GM12873 (cell line): ENCODE results near the gene MNAT1.

Source experiments
- TF ChIP-seq, protein P1 (sequence below): IDR thresholded peaks from 2 replicates; pipeline ENCODE4 v1.5.1; 2012; ENCODE audit warnings: low read depth, mild to moderate bottlenecking, moderate library complexity, low read length, control low read depth; ENCODE audit not compliant: insufficient read depth; ENCODE audit errors: missing control alignments

MNAT1 gene

GRCh38 chr14:60768602-60769001, 34.0 kb downstream of the MNAT1 start:
- TF ChIP-seq, protein P1, sequence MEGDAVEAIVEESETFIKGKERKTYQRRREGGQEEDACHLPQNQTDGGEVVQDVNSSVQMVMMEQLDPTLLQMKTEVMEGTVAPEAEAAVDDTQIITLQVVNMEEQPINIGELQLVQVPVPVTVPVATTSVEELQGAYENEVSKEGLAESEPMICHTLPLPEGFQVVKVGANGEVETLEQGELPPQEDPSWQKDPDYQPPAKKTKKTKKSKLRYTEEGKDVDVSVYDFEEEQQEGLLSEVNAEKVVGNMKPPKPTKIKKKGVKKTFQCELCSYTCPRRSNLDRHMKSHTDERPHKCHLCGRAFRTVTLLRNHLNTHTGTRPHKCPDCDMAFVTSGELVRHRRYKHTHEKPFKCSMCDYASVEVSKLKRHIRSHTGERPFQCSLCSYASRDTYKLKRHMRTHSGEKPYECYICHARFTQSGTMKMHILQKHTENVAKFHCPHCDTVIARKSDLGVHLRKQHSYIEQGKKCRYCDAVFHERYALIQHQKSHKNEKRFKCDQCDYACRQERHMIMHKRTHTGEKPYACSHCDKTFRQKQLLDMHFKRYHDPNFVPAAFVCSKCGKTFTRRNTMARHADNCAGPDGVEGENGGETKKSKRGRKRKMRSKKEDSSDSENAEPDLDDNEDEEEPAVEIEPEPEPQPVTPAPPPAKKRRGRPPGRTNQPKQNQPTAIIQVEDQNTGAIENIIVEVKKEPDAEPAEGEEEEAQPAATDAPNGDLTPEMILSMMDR, result no peak

DNA sequence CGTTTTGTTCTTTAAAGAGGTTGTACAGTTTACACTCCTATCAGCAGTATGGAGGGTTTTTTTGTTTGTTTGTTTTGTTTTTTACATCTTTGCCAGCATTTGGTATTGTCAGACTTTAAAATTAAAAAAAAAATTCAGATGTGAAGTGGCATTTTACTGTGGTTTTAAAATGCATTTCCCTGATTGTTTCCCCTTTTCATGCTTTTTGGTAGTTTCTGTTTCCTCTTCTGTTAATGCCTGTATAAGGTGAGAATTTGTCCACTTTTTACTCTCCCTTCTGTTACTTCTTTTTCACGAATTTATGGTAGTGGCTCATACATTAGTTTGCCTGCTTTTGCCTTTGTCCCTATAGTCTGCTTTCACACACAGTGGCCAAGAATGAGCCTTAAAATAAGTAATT, 36.6 kb downstream of the MNAT1 start:
- TF ChIP-seq, protein P1, result no peak

DNA sequence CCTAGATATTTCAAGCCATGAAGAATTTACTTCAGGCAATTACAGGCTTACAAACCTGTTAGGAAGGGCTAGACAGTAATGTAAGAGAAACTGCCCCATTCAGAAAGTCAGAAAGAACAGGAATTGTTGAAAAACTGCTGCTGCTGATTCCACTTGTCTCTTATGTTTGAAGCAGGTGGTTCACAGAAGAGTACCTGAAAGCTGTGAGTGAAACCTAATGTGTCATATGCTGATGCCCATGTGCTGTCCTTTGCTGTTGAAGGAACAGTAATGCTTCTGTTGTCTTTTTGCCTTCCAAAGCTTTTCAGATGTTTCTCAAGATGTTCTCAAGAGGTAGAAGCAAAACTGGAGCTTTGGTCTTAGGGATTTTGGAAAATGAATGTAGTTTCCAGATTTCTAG, 39.0 kb downstream of the MNAT1 start:
- TF ChIP-seq, protein P1, result no peak

DNA sequence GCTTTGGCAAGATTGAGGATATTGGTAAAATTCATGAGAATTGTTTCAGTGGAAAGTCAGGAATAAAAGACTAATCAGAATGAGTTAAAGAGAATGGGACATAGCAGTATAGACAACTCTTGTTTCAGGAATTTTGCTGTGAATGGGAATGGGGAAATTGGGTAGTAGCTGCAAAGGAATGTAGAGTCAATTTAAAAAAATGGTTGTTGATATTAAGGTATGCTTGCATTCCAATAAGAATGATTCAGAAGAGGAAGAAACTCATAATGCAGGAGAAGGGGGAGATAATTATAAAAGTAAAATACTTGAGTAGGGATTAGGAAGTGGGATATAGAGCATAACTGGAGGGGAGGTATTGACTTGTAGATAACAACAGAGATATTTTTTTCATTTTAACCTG, 40.7 kb downstream of the MNAT1 start:
- TF ChIP-seq, protein P1, result no peak

DNA sequence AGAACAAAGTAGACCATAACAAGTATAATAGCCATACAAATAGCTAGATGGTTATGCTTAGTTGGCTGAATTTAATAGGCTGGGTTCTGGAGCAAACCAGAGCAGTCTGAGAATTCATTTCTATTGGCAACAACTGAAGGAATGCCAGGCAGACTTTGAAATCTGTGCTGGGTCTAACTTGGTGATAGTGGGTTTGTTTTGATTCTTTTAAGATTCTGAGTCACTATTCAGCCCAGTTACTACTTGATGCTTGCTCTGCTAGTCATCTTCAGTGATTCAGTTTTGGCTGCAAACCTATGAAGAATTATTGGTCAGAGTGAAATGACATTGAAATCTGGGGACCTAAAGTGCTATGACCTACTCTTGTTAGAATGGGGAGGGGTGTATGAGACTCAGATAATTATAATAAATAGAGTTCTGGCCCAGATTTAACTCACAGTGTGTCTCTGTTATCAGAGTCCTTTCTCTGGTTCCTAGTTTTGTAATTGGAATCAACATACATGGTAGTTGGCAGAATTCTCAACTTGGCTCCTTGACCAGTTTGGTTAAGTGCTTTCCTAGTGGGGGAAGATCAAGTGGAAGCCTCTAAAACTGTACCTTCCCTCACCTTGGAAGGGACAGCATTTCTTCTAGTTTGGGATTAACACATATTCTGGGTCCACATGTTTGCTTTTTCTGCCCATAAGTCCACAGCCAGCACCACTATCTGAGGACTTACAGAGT, 43.5 kb downstream of the MNAT1 start:
- TF ChIP-seq, protein P1, result no peak

DNA sequence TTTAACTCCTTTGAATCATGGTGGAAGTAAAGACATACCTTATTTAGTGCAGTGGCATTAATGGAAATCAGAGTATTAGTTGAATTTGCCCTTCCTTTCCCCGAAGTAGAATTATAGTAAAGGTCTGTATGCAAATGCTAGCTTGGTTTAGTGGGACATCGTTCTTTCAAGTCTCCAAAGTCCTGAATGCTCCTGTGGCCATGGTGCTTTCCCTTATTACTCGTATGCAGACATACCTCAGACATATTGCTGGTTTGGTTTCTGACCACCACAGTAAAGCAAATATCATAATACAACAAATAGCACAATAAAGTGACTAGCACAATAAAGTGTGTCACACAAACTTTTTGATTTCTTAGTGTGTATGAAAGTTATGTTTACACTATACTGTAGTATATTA, 52.3 kb downstream of the MNAT1 start:
- TF ChIP-seq, protein P1, result no peak

- TF ChIP-seq, protein P1, result no peak
Observed at GRCh38 chr14:60789656-60790055, 55.1 kb downstream of the MNAT1 start.
